SK-N-SH treated with all-trans-retinoic acid at 6 μM for 48 hours (cell line): ENCODE results near the gene GCM1.

ENCODE experiments used
- CSDC2 ChIP-seq: fragments of 250-450 bp; sonication (Bioruptor Pico); IDR thresholded peaks from 2 replicates; pipeline ENCODE4 v1.5.0; 2020; ENCODE audit warnings: mild to moderate bottlenecking, moderate library complexity
- GLIS3 ChIP-seq: fragments of 250-450 bp; sonication (Bioruptor Pico); IDR thresholded peaks from 2 replicates; pipeline ENCODE4 v1.5.0; 2020; ENCODE audit warnings: mild to moderate bottlenecking, moderate library complexity
- ZFP3 ChIP-seq: fragments of 250-450 bp; sonication (Bioruptor Pico); IDR thresholded peaks from 2 replicates; pipeline ENCODE4 v1.5.0; 2020; ENCODE audit warnings: mild to moderate bottlenecking, moderate library complexity

- TF ChIP-seq CSDC2 (no peak), ZFP3 (CRISPR knock-in tag) (no peak), GLIS3 (no peak)
These were observed 6.2 kb upstream of the GCM1 start for GRCh38 chr6:53154794-53155193.
